ENCODE results near the gene CSF3R. TPM values are rescaled to one million over a fixed set of nuclear protein-coding genes. Genes with fewer than 3 reads are reported as not detected.

The CSF3R gene
- total and polyA plus RNA-seq, 9 of the 15 experiments (the other 6 are each of a cell fraction or from before 2014, with no cell fraction given) = 0.21 to 0.86 (median 0.40) TPM; not detected in 1

DNA sequence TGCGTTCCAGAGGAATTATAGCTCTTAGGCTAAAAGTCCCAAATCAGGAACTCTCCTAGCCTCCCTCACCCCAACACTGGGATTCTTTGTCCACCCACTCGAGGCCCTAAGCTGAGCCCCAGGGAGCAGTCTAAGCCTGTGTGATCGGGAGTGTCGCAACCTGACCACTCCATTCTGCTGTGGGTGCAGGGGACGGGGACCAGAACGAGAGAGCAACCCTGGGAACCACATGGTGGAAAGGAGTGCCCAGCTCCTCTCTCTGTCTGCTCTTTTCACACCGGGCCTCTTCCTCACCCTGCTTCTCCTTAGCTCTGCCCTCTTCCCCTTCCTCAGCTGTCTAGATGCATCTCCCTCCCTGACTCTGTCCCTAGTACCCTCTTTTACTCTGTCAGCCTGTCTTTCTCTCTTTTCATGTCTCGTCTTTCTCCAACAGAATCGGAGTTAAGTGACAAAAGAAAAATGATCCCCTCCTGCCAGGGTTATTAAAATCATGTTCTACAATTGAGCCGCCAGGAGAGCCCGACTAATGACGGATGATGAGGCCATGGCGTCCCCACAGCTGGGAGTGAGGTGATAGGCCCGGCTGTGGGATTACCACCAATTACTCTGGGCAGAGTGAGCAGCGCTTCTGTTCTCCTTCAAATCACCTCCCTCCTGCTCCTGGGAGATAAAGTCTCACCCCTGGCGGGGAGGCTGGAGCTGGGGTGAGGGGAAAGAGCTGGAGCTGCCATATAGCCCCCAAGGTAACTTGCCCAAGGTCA, 34.5 kb upstream of the CSF3R start (continued):
- peak; percentile 17 for TF ChIP-seq TBP (optimal IDR thresholded peaks at IDR 0.05; ENCODE audit: low read depth, low read length)
- TF ChIP-seq, protein P1, sequence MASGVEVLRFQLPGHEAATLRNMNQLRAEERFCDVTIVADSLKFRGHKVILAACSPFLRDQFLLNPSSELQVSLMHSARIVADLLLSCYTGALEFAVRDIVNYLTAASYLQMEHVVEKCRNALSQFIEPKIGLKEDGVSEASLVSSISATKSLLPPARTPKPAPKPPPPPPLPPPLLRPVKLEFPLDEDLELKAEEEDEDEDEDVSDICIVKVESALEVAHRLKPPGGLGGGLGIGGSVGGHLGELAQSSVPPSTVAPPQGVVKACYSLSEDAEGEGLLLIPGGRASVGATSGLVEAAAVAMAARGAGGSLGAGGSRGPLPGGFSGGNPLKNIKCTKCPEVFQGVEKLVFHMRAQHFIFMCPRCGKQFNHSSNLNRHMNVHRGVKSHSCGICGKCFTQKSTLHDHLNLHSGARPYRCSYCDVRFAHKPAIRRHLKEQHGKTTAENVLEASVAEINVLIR (CRISPR knock-in tag; IDR thresholded peaks at IDR 0.05) = no peak
- no peak for TF ChIP-seq SMARCA5 (IDR thresholded peaks at IDR 0.05)
- TF ChIP-seq DPF2 (IDR thresholded peaks at IDR 0.05) = peak; percentile 76
- TF ChIP-seq, protein P2, sequence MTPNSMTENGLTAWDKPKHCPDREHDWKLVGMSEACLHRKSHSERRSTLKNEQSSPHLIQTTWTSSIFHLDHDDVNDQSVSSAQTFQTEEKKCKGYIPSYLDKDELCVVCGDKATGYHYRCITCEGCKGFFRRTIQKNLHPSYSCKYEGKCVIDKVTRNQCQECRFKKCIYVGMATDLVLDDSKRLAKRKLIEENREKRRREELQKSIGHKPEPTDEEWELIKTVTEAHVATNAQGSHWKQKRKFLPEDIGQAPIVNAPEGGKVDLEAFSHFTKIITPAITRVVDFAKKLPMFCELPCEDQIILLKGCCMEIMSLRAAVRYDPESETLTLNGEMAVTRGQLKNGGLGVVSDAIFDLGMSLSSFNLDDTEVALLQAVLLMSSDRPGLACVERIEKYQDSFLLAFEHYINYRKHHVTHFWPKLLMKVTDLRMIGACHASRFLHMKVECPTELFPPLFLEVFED (CRISPR knock-in tag; conservative IDR thresholded peaks at IDR 0.05) = no peak
- no peak for TF ChIP-seq ZFP36 (IDR thresholded peaks at IDR 0.05; ENCODE audit: low read depth, low read length, partially characterized antibody)
- TF ChIP-seq ZNF354B (CRISPR knock-in tag; IDR thresholded peaks at IDR 0.05) = no peak
- TF ChIP-seq, protein P3, sequence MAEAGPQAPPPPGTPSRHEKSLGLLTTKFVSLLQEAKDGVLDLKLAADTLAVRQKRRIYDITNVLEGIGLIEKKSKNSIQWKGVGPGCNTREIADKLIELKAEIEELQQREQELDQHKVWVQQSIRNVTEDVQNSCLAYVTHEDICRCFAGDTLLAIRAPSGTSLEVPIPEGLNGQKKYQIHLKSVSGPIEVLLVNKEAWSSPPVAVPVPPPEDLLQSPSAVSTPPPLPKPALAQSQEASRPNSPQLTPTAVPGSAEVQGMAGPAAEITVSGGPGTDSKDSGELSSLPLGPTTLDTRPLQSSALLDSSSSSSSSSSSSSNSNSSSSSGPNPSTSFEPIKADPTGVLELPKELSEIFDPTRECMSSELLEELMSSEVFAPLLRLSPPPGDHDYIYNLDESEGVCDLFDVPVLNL (CRISPR knock-in tag; IDR thresholded peaks at IDR 0.05; ENCODE audit: low read depth) = no peak
- TF ChIP-seq CBFA2T3 (IDR thresholded peaks at IDR 0.05) = peak; percentile 89
- no peak for TF ChIP-seq ZNF445 (CRISPR knock-in tag; IDR thresholded peaks at IDR 0.05; ENCODE audit: low read depth)

Measured in K562 (cell line).